HepG2 (cell line): ENCODE measurements around the gene SCIN. TPM values are rescaled to one million over a fixed set of nuclear protein-coding genes. Genes with fewer than 3 reads are reported as not detected.
A peak's percentile ranks its signal among the peaks of the same experiment; 100 is the strongest.

Source experiments
- MAFK ChIP-seq, 2 experiments: IDR thresholded peaks in 1 of 2; conservative IDR thresholded peaks in 1 of 2; 2 replicates each; pipeline ENCODE4 v1.6.1; 2011; ENCODE audit warnings: improper control_type of control experiment in 2 of 2, low read length in 2 of 2
- NFKBIZ ChIP-seq: IDR thresholded peaks from 2 replicates; pipeline ENCODE4 v1.6.1; 2018; ENCODE audit warnings: missing genetic modification reagents, missing compliant biosample characterization
- RBM39 ChIP-seq: fragments of 200-400 bp; formaldehyde crosslinking; IDR thresholded peaks from one replicate; pipeline ENCODE4 v1.6.1; 2018; ENCODE audit warnings: antibody characterized with exemption, mild to moderate bottlenecking, low read depth, low read length; ENCODE audit not compliant: poor library complexity, severe bottlenecking
- TARDBP ChIP-seq: sonication (generic); formaldehyde crosslinking; IDR thresholded peaks from 2 replicates; pipeline ENCODE4 v1.8.0; 2022; ENCODE audit warnings: mild to moderate bottlenecking, missing genetic modification reagents
- ZBTB7B ChIP-seq: sonication (generic); formaldehyde crosslinking; IDR thresholded peaks from 2 replicates; pipeline ENCODE4 v1.4.0; 2020; ENCODE audit warnings: missing genetic modification reagents
- ZFP62 ChIP-seq: sonication (generic); formaldehyde crosslinking; IDR thresholded peaks from 2 replicates; pipeline ENCODE4 v1.4.0; 2020; ENCODE audit warnings: missing genetic modification reagents
- ZMYM3 ChIP-seq: sonication (generic); formaldehyde crosslinking; IDR thresholded peaks from 2 replicates; pipeline ENCODE4 v1.5.1; 2020; ENCODE audit warnings: mild to moderate bottlenecking, missing genetic modification reagents
- ZNF780A ChIP-seq: sonication (generic); formaldehyde crosslinking; IDR thresholded peaks from 2 replicates; pipeline ENCODE4 v1.8.0; 2022; ENCODE audit warnings: mild to moderate bottlenecking, missing genetic modification reagents, moderate library complexity
- ZZZ3 ChIP-seq: sonication (generic); formaldehyde crosslinking; IDR thresholded peaks from 2 replicates; pipeline ENCODE4 v1.4.0; 2020; ENCODE audit warnings: missing genetic modification reagents, mild to moderate bottlenecking, borderline replicate concordance
- polyA plus RNA-seq, 8 experiments: library from polyadenylated mRNA; depleted of rRNA in 3 of 8; stranded (reverse) in 7 of 8; unstranded in 1 of 8; fragments of >200 nt; fragmentation: Illumina TruSeq in 4 of 8; extraction: Trizol in 4 of 8; gene quantifications; 2 replicates each; pipeline versions ENCODE4 v1.2.1 to v1.2.3, GENCODE V29; 2011 to 2016; ENCODE audit warnings: low read depth in 4 of 8, missing spikeins in 1 of 8, mixed read lengths in 1 of 8; ENCODE audit not compliant: insufficient read depth in 1 of 8
- total RNA-seq, 5 experiments: library from RNA; depleted of rRNA; stranded (reverse); fragments of >200 nt; fragmentation: Illumina TruSeq; extraction: Trizol; gene quantifications; 2 replicates each; pipeline ENCODE4 v1.2.3, GENCODE V29; 2016; ENCODE audit warnings: low read depth in 1 of 5
- TF ChIP-seq, protein P1 (sequence below): IDR thresholded peaks from 2 replicates; pipeline ENCODE4 v1.6.1; 2016
- TF ChIP-seq, protein P2 (sequence below): sonication (generic); formaldehyde crosslinking; IDR thresholded peaks from 2 replicates; pipeline ENCODE4 v1.5.0; 2020; ENCODE audit warnings: missing genetic modification reagents
- TF ChIP-seq, protein P3 (sequence below): IDR thresholded peaks from 2 replicates; pipeline ENCODE4 v1.6.1; 2012; ENCODE audit warnings: inconsistent platforms
- TF ChIP-seq, protein P4 (sequence below): sonication (generic); formaldehyde crosslinking; IDR thresholded peaks from 2 replicates; pipeline ENCODE4 v1.8.0; 2022; ENCODE audit warnings: mild to moderate bottlenecking, missing genetic modification reagents, borderline replicate concordance
- TF ChIP-seq, protein P5 (sequence below): sonication (generic); formaldehyde crosslinking; IDR thresholded peaks from 2 replicates; pipeline ENCODE4 v1.4.0; 2020; ENCODE audit warnings: mild to moderate bottlenecking, missing genetic modification reagents
- TF ChIP-seq, protein P6 (sequence below): sonication (generic); formaldehyde crosslinking; IDR thresholded peaks from 2 replicates; pipeline ENCODE4 v1.5.0; 2020; ENCODE audit warnings: mild to moderate bottlenecking, missing genetic modification reagents
- TF ChIP-seq, protein P7 (sequence below): sonication (generic); formaldehyde crosslinking; IDR thresholded peaks from 2 replicates; pipeline ENCODE4 v1.4.0; 2020; ENCODE audit warnings: missing genetic modification reagents

SCIN gene
- total and polyA plus RNA-seq, 2 of the 13 experiments (the other 11 are each of a cell fraction or from before 2014, with no cell fraction given), result not detected

DNA sequence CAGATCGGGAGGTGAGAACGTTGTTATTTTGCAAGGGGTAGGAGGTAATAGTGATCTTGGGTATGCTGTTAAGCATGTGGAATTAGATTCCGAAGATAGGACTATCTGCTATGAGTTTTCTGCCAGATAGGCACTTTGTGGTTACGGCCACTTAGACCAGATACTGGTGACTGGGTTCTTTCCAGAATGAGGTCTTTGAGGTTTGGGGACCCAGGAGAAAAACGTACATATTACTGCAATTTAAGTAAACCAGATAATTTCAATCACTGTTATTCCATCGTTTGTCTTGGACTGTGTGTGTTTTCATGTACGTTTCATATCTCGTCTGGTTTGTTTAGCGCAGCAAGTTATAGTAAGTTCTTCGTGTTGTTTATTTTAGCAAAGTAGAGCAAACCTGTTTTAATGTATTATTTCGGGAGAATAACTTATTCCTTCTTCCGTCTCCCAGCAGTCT, 117.2 kb downstream of the SCIN start (continued):
- TF ChIP-seq, protein P1, sequence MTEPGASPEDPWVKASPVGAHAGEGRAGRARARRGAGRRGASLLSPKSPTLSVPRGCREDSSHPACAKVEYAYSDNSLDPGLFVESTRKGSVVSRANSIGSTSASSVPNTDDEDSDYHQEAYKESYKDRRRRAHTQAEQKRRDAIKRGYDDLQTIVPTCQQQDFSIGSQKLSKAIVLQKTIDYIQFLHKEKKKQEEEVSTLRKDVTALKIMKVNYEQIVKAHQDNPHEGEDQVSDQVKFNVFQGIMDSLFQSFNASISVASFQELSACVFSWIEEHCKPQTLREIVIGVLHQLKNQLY (CRISPR knock-in tag), result peak; percentile 5; the same call in 1 of the 2 replicates
- TF ChIP-seq, protein P2, sequence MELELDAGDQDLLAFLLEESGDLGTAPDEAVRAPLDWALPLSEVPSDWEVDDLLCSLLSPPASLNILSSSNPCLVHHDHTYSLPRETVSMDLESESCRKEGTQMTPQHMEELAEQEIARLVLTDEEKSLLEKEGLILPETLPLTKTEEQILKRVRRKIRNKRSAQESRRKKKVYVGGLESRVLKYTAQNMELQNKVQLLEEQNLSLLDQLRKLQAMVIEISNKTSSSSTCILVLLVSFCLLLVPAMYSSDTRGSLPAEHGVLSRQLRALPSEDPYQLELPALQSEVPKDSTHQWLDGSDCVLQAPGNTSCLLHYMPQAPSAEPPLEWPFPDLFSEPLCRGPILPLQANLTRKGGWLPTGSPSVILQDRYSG (CRISPR knock-in tag), result no peak
- TF ChIP-seq, protein P3, sequence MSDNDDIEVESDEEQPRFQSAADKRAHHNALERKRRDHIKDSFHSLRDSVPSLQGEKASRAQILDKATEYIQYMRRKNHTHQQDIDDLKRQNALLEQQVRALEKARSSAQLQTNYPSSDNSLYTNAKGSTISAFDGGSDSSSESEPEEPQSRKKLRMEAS, result no peak
- TF ChIP-seq ZMYM3 (no peak), ZFP62 (CRISPR knock-in tag) (no peak), ZBTB7B (CRISPR knock-in tag) (no peak), RBM39 (no peak), NFKBIZ (CRISPR knock-in tag) (no peak), ZZZ3 (CRISPR knock-in tag) (no peak), TARDBP (CRISPR knock-in tag) (0 out of 2 replicates have a peak, but pooled peaks have one; percentile 35), MAFK (conservative IDR thresholded peaks at IDR 0.05 in 1 of 2, IDR thresholded peaks at IDR 0.05 in 1 of 2; ENCODE audit: low read length in 2 of 2) (peak; percentile 83 to 92), ZNF780A (CRISPR knock-in tag) (no peak)
- TF ChIP-seq, protein P4, sequence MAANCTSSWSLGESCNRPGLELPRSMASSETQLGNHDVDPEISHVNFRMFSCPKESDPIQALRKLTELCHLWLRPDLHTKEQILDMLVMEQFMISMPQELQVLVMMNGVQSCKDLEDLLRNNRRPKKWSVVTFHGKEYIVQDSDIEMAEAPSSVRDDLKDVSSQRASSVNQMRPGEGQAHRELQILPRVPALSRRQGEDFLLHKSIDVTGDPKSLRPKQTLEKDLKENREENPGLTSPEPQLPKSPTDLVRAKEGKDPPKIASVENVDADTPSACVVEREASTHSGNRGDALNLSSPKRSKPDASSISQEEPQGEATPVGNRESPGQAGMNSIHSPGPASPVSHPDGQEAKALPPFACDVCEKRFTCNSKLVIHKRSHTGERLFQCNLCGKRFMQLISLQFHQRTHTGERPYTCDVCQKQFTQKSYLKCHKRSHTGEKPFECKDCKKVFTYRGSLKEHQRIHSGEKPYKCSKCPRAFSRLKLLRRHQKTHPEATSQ, result peak; percentile 60; the same call in 1 of the 2 replicates
- TF ChIP-seq, protein P5, sequence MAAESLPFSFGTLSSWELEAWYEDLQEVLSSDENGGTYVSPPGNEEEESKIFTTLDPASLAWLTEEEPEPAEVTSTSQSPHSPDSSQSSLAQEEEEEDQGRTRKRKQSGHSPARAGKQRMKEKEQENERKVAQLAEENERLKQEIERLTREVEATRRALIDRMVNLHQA (CRISPR knock-in tag), result no peak
- TF ChIP-seq, protein P6, sequence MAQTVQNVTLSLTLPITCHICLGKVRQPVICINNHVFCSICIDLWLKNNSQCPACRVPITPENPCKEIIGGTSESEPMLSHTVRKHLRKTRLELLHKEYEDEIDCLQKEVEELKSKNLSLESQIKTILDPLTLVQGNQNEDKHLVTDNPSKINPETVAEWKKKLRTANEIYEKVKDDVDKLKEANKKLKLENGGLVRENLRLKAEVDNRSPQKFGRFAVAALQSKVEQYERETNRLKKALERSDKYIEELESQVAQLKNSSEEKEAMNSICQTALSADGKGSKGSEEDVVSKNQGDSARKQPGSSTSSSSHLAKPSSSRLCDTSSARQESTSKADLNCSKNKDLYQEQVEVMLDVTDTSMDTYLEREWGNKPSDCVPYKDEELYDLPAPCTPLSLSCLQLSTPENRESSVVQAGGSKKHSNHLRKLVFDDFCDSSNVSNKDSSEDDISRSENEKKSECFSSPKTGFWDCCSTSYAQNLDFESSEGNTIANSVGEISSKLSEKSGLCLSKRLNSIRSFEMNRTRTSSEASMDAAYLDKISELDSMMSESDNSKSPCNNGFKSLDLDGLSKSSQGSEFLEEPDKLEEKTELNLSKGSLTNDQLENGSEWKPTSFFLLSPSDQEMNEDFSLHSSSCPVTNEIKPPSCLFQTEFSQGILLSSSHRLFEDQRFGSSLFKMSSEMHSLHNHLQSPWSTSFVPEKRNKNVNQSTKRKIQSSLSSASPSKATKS (CRISPR knock-in tag), result no peak
- TF ChIP-seq, protein P7, sequence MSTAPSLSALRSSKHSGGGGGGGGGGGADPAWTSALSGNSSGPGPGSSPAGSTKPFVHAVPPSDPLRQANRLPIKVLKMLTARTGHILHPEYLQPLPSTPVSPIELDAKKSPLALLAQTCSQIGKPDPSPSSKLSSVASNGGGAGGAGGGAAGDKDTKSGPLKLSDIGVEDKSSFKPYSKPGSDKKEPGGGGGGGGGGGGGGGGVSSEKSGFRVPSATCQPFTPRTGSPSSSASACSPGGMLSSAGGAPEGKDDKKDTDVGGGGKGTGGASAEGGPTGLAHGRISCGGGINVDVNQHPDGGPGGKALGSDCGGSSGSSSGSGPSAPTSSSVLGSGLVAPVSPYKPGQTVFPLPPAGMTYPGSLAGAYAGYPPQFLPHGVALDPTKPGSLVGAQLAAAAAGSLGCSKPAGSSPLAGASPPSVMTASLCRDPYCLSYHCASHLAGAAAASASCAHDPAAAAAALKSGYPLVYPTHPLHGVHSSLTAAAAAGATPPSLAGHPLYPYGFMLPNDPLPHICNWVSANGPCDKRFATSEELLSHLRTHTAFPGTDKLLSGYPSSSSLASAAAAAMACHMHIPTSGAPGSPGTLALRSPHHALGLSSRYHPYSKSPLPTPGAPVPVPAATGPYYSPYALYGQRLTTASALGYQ (CRISPR knock-in tag), result no peak
